GM21528 (cell line): ENCODE results near the gene KSR2.
"Not testable (repeated sequence)": the region's sequence is repeated elsewhere in the genome, so short reads cannot be mapped to it uniquely, and the experiment has no call there.

Source experiments
- ATAC-seq: cut with Tn5 transposase; IDR thresholded peaks from one replicate; pipeline ENCODE4 v1.9.1; 2021; ENCODE audit warnings: mild to moderate bottlenecking, moderate library complexity; ENCODE audit not compliant: unreplicated experiment, low FRiP score

Gene KSR2

GRCh38 chr12:117660896-117661295 is 307.9 kb downstream of the KSR2 start:
- no peak for ATAC-seq

- ATAC-seq: no peak
These were observed 310.6 kb downstream of the KSR2 start for GRCh38 chr12:117658226-117658625.

- ATAC-seq: no peak
These were observed 319.0 kb downstream of the KSR2 start for GRCh38 chr12:117649796-117650195.

- ATAC-seq: no peak
These were observed 322.3 kb downstream of the KSR2 start for GRCh38 chr12:117646520-117646919.

GRCh38 chr12:117645473-117645872 is 323.3 kb downstream of the KSR2 start:
- ATAC-seq: no peak

- ATAC-seq: no peak
These were observed 324.8 kb downstream of the KSR2 start for GRCh38 chr12:117643971-117644370.

- no peak for ATAC-seq
These were observed 326.9 kb downstream of the KSR2 start for GRCh38 chr12:117641885-117642284.

- ATAC-seq: no peak
These were observed 328.3 kb downstream of the KSR2 start for GRCh38 chr12:117640511-117640910.

GRCh38 chr12:117629454-117629853 is 339.3 kb downstream of the KSR2 start:
- ATAC-seq: no peak

- ATAC-seq: not testable (repeated sequence)
These were observed 340.1 kb downstream of the KSR2 start for GRCh38 chr12:117628711-117629110.

GRCh38 chr12:117622741-117623140 is 346.0 kb downstream of the KSR2 start:
- ATAC-seq: no peak

- ATAC-seq: no peak
These were observed 346.7 kb downstream of the KSR2 start for GRCh38 chr12:117622087-117622486.

- ATAC-seq: no peak
These were observed 361.0 kb downstream of the KSR2 start for GRCh38 chr12:117607778-117608177.

- ATAC-seq: no peak
These were observed 361.8 kb downstream of the KSR2 start for GRCh38 chr12:117606945-117607344.

- no peak for ATAC-seq
These were observed 362.8 kb downstream of the KSR2 start for GRCh38 chr12:117606024-117606423.

GRCh38 chr12:117603316-117604113 is 365.3 kb downstream of the KSR2 start:
- ATAC-seq: no peak

- ATAC-seq: no peak
These were observed 368.9 kb downstream of the KSR2 start for GRCh38 chr12:117599849-117600248.

GRCh38 chr12:117596968-117597367 is 371.8 kb downstream of the KSR2 start:
- no peak for ATAC-seq

GRCh38 chr12:117595751-117596150 is 373.0 kb downstream of the KSR2 start:
- ATAC-seq: no peak

- no peak for ATAC-seq
These were observed 374.3 kb downstream of the KSR2 start for GRCh38 chr12:117594481-117594880.

- no peak for ATAC-seq
These were observed 374.9 kb downstream of the KSR2 start for GRCh38 chr12:117593815-117594400.
